Upper lobe of left lung (tissue), 6 donors: Measurements from ENCODE around the gene PDZD2. TPM values are rescaled to one million over a fixed set of nuclear protein-coding genes. Genes with fewer than 3 reads are reported as not detected.

ENCODE experiments used
- ATAC-seq, 2 donors: fragments of 200-7000 bp; cut with Tn5 transposase; one replicate each; pipeline ENCODE4 v1.9.1; 2022; ENCODE audit warnings: mild to moderate bottlenecking in 2 of 2, moderate library complexity in 2 of 2; ENCODE audit not compliant: low FRiP score in 2 of 2
- DNase-seq, 2 donors: peaks; one replicate each; pipeline ENCODE4 v3.0.0-alpha.2; 2019 to 2020
- H3K27ac ChIP-seq, 4 donors: fragments of 200-600 bp; sonication (generic); one replicate each; pipeline ENCODE4 v1.5.1; 2016 to 2019
- H3K27me3 ChIP-seq, 4 donors: fragments of 200-600 bp; sonication (generic); one replicate each; pipeline ENCODE4 v1.5.1; 2017 to 2019
- H3K36me3 ChIP-seq, 4 donors: fragments of 200-600 bp; sonication (generic); one replicate each; pipeline ENCODE4 v1.5.1; 2016 to 2019
- H3K4me1 ChIP-seq, 4 donors: fragments of 200-600 bp; sonication (generic); one replicate each; pipeline ENCODE4 v1.5.1; 2018 to 2019
- H3K4me3 ChIP-seq, 4 donors: fragments of 200-600 bp; sonication (generic); one replicate each; pipeline ENCODE4 v1.5.1; 2017 to 2019; ENCODE audit warnings: mild to moderate bottlenecking in 2 of 4, moderate library complexity in 1 of 4
- H3K9me3 ChIP-seq, 4 donors: fragments of 200-600 bp; sonication (generic); one replicate each; pipeline ENCODE4 v1.5.1; 2018 to 2019
- EP300 ChIP-seq, 4 donors: sonication (generic); formaldehyde crosslinking; IDR thresholded peaks; one replicate each; pipeline ENCODE4 v1.5.1; 2017; ENCODE audit warnings: antibody characterized with exemption in 4 of 4, control low read depth in 2 of 4
- POLR2A ChIP-seq, 4 donors: fragments of 450-650 bp; IDR thresholded peaks; one replicate each; pipeline ENCODE4 v1.5.1; 2016 to 2017; ENCODE audit warnings: antibody characterized with exemption in 4 of 4, mild to moderate bottlenecking in 2 of 4
- POLR2AphosphoS5 ChIP-seq, 2 donors: sonication (generic); formaldehyde crosslinking; IDR thresholded peaks; one replicate each; pipeline ENCODE4 v1.5.1; 2017; ENCODE audit warnings: antibody characterized with exemption in 2 of 2
- WGBS, 2 donors: methylation state at CpG; one replicate each; pipeline ENCODE4 v1.1.5; 2017 to 2018; 5-methylcytosine and 5-hydroxymethylcytosine counted together
- total RNA-seq, 6 donors: library from RNA; depleted of rRNA in 4 of 6; stranded (reverse); fragments of >200 nt in 4 of 6; gene quantifications; one replicate each; pipeline versions ENCODE4 v1.1.0 to v1.2.1, GENCODE V29; 2016 to 2021
- TF ChIP-seq, protein P1 (sequence below), 6 experiments: fragments of 450-650 bp in 4 of 6; fragments of 200-600 bp in 2 of 6; sonication (generic) in 2 of 6; IDR thresholded peaks; one replicate each; pipeline ENCODE4 v1.5.1; 2016 to 2019; ENCODE audit warnings: antibody characterized with exemption in 6 of 6
- donor health status: DM: no; HTN: no; CAD: no; lungs with moderate emphysema.
- donor health status: DM: no; HTN: yes; CAD: no; lungs with severe emphysema.

The PDZD2 gene
- total RNA-seq, 6 donors from 2014 or later = 53.4 to 73.6 (median 68.4) TPM

GRCh38 chr5:31823472-31823871 is 184.5 kb downstream of the PDZD2 start:
- Histone ChIP-seq H3K27ac (no peak overlapping the region), H3K36me3 (no peaks in the 10 kb centered on the region), H3K4me1 (peaks cover 0 to 6% (median 0%) of the 10 kb centered on the region in 4 donors), H3K4me3 (no peak overlapping the region), H3K27me3 (no peaks in the 10 kb centered on the region), H3K9me3 (peaks cover 0 to 2% (median under 1%) of the 10 kb centered on the region in 4 donors)
- TF ChIP-seq POLR2A (IDR thresholded peaks at IDR 0.05) = no peak
- DNase-seq = no peak
- WGBS, 2 donors = 33 to 60% methylated on average over 3 of the region's 3 CpGs
- no peak for ATAC-seq

DNA sequence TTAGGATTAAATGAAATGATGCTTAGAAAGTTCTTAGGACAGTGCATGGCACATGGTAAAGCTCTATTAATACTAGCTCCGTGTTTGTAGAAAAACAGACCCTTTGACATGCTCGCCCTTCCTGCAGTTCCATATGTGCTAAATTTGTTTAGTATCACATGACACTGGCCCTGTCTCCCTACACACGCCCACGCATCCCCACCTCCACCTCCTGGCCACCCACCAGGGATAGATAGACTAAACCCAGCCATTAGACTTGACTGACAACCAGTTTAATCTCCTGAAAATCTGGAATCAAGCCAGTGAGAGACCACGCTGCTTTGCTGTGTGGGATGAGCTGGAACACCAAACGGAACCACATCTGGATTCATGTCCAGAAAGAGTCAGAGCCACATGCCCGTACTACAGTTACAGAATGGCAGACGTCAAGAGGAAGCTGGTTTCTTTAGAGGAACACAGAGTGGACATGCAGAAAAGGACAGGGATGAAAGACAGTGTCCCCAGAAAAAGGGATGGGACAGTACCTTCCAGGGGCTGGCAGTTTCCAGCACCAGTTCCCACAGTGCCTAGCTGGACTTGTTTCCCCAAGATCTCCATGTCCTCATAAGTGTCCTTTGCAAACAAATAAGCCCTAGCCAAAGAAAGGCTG is 186.1 kb downstream of the PDZD2 start:
- Histone ChIP-seq H3K27ac (no peak overlapping the region), H3K4me3 (no peak overlapping the region), H3K9me3 (peaks cover 0 to 10% (median 4%) of the 10 kb centered on the region in 4 donors), H3K27me3 (no peaks in the 10 kb centered on the region), H3K36me3 (no peaks in the 10 kb centered on the region), H3K4me1 (peaks cover 0 to 6% (median 0%) of the 10 kb centered on the region in 4 donors)
- DNase-seq = no peak
- 52 to 62% methylated on average over 8 of the region's 8 CpGs for WGBS, 2 donors
- TF ChIP-seq POLR2A (IDR thresholded peaks at IDR 0.05) (no peak), POLR2AphosphoS5 (IDR thresholded peaks at IDR 0.05) (no peak), EP300 (IDR thresholded peaks at IDR 0.05) (no peak)
- TF ChIP-seq, protein P1, sequence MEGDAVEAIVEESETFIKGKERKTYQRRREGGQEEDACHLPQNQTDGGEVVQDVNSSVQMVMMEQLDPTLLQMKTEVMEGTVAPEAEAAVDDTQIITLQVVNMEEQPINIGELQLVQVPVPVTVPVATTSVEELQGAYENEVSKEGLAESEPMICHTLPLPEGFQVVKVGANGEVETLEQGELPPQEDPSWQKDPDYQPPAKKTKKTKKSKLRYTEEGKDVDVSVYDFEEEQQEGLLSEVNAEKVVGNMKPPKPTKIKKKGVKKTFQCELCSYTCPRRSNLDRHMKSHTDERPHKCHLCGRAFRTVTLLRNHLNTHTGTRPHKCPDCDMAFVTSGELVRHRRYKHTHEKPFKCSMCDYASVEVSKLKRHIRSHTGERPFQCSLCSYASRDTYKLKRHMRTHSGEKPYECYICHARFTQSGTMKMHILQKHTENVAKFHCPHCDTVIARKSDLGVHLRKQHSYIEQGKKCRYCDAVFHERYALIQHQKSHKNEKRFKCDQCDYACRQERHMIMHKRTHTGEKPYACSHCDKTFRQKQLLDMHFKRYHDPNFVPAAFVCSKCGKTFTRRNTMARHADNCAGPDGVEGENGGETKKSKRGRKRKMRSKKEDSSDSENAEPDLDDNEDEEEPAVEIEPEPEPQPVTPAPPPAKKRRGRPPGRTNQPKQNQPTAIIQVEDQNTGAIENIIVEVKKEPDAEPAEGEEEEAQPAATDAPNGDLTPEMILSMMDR (IDR thresholded peaks at IDR 0.05) = no peak
- peak in 1 of 2 donors; percentile 11 for ATAC-seq

DNA sequence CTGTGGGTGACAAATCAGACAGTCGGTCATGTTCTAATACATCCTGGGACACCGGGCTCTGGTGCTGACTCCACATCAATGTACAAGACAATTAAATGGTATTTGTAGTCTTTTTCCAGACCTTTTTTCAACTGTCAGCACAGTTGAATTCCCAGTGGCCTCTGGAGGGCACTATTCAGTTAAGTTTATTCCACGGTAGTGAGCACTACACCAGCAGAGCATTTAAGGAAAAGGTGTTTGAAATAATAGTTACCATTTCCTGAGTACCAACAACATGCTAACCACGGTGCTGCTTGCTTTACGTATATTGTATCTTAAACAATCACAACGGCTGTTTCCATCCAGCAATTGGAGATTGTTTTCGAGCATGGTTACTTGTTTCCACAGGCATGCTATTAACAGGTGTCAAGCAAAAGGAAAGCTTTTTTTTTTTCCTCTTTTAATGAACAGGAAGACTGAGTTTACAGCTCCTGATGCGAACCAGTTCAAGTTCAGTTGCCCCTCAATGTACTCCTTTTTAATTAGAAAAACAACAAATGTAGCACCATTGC is 186.7 kb downstream of the PDZD2 start:
- H3K27ac ChIP-seq = no peak overlapping the region
- H3K27me3 ChIP-seq = no peaks in the 10 kb centered on the region
- H3K9me3 ChIP-seq = peaks cover 0 to 10% (median 4%) of the 10 kb centered on the region in 4 donors
- peaks cover 0 to 6% (median 0%) of the 10 kb centered on the region in 4 donors for H3K4me1 ChIP-seq
- ATAC-seq (peak; percentile 67 to 76), DNase-seq (peak in 1 of 2 donors; percentile 37)
- 6 to 12% methylated on average over 8 of the region's 8 CpGs for WGBS, 2 donors
- no peaks in the 10 kb centered on the region for H3K36me3 ChIP-seq
- TF ChIP-seq EP300 (IDR thresholded peaks at IDR 0.05) (no peak), POLR2A (IDR thresholded peaks at IDR 0.05) (no peak)
- TF ChIP-seq, protein P1 (IDR thresholded peaks at IDR 0.05) = peak; percentile 38 to 77 (median 63)
- no peak overlapping the region for H3K4me3 ChIP-seq

- Histone ChIP-seq H3K27me3 (no peaks in the 10 kb centered on the region), H3K36me3 (no peaks in the 10 kb centered on the region), H3K27ac (no peak overlapping the region), H3K4me1 (peaks cover 0 to 6% (median 0%) of the 10 kb centered on the region in 4 donors), H3K9me3 (peaks cover 0 to 10% (median 4%) of the 10 kb centered on the region in 4 donors), H3K4me3 (no peak overlapping the region)
- DNase-seq (no peak), ATAC-seq (no peak)
- TF ChIP-seq POLR2AphosphoS5 (IDR thresholded peaks at IDR 0.05) (no peak), POLR2A (IDR thresholded peaks at IDR 0.05) (no peak), EP300 (IDR thresholded peaks at IDR 0.05) (no peak)
- TF ChIP-seq, protein P1 (IDR thresholded peaks at IDR 0.05) = no peak
- WGBS, 2 donors = 94 to 100% methylated on average over 1 of the region's 1 CpG
Measured at GRCh38 chr5:31827867-31828266, 188.9 kb downstream of the PDZD2 start.

DNA sequence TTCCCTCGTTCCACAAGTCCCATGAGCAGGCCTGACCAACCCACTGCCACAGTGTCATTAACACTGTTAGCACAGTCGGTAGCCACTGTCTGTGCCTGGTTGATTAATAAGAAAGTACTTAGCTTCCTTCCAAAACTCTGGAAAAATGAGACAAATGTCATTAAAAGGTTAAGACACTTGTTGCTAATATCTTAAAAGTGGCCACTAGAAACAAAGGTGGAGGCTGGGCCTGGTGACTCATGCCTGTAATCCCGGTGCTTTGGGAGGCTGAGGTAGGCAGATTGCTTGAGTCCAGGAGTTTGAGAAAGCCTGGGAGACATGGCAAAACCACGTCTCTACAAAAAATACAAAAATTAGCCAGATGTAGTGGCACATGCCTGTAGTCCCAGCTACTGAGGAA is 194.0 kb downstream of the PDZD2 start:
- Histone ChIP-seq H3K9me3 (peaks cover 0 to 10% (median 4%) of the 10 kb centered on the region in 4 donors), H3K27me3 (no peaks in the 10 kb centered on the region), H3K4me3 (no peak overlapping the region), H3K4me1 (no peaks in the 10 kb centered on the region), H3K27ac (no peak overlapping the region), H3K36me3 (no peaks in the 10 kb centered on the region)
- no peak for TF ChIP-seq POLR2A (IDR thresholded peaks at IDR 0.05)
- TF ChIP-seq, protein P1 (IDR thresholded peaks at IDR 0.05) = no peak
- no peak for TF ChIP-seq EP300 (IDR thresholded peaks at IDR 0.05)
- no peak for TF ChIP-seq POLR2AphosphoS5 (IDR thresholded peaks at IDR 0.05)
- peak in 1 of 2 donors; percentile 38 for ATAC-seq
- WGBS, 2 donors = 70 to 79% methylated on average over 4 of the region's 4 CpGs
- DNase-seq = peak in 1 of 2 donors; percentile 61
